HTERT RPE-1 (cell line): Measurements from ENCODE around the gene FBN2.

ENCODE experiments used
- in situ Hi-C: fragments of 300-500 bp; cut with MboI; formaldehyde crosslinking; loops from 4 replicates; pipeline ENCODE4 v1.14.3; 2020; ENCODE audit warnings: low sequenced_read_pairs

FBN2 gene

GRCh38 chr5:128258372-128258771 is 279.7 kb downstream of the FBN2 start:
- in situ Hi-C loops, result no loop called here

DNA sequence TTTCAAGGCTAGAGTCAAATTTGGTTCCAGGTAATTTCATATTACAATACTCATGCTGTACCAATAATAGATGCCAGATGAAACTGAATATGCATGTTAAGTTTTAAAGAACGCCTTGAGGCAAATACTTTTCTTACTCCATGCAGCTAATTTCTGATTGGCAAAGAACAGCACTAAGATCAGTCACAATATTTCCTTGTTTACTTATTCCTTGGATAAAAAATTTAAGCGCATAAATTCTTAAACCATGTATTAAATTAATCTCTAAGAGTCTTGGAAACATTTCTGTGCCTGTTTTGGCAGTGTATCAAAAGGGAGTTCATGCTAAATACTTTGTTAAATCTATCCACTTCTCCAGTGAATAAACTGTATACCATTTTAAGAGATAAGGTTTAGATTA is 281.0 kb downstream of the FBN2 start:
- in situ Hi-C loops, result no loop called here

- in situ Hi-C loops, result no loop called here
These were observed 283.3 kb downstream of the FBN2 start for GRCh38 chr5:128254789-128255188.

DNA sequence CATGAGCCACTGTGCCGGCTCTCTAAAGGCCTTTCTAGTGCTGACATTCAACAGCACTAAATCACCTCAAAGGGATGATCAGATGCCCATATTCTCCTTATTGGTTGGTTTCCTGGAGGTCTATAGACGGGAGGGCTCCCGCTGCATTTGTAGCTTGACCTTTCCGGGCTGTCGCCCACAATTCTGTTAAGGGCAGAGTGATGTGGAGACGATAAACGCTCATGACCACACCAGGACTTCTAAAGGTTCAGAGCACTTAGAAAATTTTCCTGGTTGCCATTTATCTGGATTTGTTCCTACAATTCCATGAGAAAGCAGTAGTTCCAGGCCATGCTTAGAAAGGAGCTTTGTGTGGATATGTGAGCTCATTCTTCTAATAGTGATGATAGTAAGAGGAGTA is 284.2 kb downstream of the FBN2 start:
- in situ Hi-C loops, result no loop called here

DNA sequence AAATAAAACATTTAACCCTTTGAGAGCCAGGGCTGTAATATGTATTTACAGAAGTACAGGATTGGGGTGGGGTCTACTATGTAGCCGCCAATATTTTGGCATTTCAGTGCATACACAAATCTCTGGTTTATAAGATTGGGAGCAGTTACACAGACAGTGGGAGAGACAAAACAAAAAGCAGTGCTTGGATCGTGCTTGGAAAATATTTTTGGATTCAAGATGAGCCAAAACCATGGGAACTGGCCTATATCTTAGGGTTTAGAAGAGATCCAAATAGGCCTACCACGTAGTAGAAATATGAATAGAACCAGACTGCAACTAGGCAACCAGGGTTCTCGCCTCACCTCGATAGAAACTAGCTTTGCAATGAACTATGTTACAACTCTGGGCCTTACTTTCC is 284.9 kb downstream of the FBN2 start:
- in situ Hi-C loops, result no loop called here

- in situ Hi-C loops, result no loop called here
These were observed 285.3 kb downstream of the FBN2 start for GRCh38 chr5:128252756-128253155.

DNA sequence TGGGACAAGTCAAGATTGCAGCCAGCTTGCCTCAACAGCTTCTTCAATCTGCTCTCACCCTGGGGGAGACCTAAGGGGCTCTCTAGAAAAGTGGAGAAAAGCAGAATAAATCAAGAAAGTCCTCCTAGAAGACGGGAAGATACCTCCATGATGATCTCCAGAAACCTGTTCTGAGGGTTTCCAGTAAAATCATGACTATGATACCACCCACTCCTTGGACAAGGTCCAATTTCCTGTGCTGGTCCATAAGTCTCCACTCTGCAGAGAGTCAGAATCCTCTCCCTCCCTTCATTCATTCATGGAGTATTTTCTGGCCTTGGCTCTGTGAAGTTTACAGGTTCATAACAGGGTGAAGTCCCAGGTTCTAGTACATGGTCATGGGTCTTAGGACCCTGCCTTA is 285.8 kb downstream of the FBN2 start:
- in situ Hi-C loops, result no loop called here

DNA sequence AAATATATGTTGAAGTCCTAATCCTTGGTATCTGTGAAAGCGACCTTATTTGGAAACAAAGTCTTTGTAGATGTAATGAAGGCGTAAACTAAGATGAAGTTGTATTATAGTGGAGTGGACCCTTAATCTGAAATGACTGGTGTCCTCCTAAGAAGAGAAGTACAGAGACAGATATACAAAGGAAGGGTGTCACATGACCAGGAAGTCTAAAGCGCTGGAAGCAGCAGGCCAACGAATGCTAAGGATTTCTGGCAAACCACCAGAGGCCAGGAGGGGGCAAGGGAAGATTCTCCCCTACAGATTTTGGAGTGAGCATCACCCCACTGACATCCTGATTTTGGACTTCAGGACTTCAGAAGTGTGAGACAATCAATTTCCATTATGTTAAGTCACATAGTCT is 292.1 kb downstream of the FBN2 start:
- in situ Hi-C loops, result no loop called here

- in situ Hi-C loops, result no loop called here
These were observed 294.0 kb downstream of the FBN2 start for GRCh38 chr5:128243958-128244582.

GRCh38 chr5:128241051-128241695 is 296.9 kb downstream of the FBN2 start:
- in situ Hi-C loops, result no loop called here

DNA sequence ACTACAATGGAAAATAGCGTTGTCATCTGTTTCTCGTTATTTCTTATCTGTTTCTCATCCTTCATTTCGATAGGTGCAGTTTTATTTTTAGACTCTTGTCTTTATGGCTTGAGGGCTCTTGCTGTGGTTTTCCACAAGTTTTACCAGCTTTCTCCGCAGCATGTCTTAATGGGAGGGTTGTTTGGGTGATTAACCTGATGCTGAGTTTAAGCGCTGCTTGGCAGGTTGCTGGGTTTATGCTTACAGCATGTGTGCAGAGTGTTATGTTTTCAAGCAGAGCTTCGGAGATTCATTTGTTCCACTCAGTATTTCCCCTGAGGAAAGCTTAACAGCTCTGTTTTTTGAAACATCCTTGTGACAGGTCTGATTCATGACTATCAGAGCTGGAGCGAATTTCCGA is 300.5 kb downstream of the FBN2 start:
- in situ Hi-C loops, result no loop called here

- in situ Hi-C loops, result no loop called here
These were observed 301.0 kb downstream of the FBN2 start for GRCh38 chr5:128237000-128237399.

DNA sequence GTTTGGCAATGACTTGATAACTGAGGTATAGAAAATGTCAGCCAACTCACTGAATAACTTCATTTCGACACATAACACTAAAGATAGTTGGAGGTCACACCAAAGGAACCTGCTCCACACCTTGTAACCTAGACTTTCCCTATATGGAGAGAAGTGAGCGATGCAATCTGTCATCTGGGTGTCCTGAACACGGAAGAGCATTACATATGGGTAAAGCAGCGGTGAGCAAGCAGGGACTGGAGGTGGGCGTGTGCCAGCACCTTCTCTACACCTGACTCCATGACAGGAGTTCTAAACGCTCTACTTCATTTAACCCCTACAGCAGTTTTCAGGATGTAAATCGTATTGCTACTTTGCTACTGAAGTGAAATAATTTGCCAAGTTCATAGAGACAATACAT is 301.7 kb downstream of the FBN2 start:
- in situ Hi-C loops, result no loop called here

DNA sequence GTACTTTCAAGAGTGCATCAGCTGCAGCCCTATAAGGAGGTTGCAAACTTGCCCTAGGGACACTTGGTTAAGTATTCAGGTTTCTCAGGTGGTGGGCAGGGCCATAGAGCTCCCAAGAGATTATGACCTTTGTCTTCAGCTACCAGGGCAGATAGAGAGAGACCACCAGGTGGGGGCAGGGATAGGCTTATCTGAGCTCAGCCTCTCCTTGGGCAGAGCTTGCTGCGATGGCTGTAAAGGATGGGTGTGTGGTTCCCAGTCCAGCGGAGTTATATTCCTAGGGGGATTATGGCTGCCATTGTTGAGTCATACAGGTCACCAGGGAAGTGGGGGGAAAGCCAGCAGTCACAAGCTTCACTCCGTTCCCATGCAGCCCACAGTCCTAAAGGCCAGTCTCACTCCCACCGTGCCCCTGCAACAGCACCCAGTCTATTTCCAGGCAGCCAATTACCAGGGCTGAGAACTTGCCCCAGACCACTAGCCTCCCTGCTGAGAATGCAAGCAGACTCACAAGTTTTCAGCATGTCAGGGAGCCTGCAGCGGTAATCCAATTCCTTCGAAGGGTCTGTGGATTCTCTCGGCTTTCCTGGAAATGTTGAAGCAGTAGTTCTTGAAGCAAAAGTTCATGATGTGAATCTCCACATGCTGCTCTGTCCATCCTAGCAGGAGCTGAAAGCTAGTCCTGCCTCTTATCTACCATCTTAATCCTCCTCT is 303.0 kb downstream of the FBN2 start:
- in situ Hi-C loops, result no loop called here

- in situ Hi-C loops, result no loop called here
These were observed 309.5 kb downstream of the FBN2 start for GRCh38 chr5:128228521-128228920.

- in situ Hi-C loops, result no loop called here
These were observed 310.0 kb downstream of the FBN2 start for GRCh38 chr5:128228008-128228407.

DNA sequence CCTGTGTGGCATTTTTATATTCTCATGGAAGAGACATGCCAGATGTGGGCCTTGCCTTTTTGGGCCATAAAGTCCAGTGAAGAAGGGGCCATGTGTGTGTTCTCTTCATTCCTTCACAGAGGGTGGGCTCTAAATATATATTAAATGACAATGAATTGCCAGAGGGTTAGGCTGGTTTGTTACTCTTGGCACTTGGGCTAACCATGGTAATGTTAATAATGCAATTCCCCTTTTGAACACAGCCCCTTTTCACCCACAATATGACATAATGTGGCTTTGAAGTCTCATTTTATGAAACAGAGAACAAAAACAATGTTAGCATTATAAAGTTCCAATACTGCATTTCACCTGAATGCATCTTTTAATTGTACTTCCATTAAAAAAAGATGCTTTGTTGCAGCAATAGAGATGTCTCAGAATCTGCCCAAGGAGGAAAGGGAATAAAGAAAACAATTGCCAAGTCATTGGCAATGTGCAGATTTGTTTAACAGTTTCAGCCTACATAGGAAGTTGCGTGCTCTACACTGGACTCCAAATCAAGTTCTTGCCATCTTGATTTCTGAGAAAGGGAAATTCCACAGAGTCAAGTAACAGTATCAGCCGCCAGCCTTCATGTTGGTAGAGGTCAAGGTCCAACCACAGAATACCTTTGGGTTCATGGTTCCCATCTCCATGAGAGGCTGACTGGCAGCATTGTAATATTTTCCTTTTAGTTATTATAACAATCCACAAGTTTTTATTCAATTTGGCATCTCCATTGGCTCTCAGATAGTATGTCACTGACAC is 312.6 kb downstream of the FBN2 start:
- in situ Hi-C loops, result no loop called here

DNA sequence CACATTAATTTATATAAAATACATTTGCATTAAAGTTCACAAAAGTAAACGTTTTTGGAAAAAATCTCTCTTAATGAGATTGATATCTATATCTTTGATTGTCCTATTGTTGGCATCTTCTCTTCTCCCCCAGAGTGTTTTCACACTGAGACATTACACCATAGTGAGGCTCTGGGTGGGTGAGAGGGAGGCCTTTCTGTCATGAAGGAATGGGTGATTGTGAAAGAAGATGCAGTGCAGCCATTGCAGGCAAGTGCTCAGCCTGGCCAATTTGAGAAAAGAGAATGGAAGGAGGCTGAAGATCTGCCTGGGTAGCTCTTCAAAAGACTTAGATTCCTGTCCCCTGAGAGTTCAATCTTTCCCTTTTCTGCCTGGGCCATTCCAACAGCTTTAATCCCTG is 313.7 kb downstream of the FBN2 start:
- in situ Hi-C loops, result no loop called here

DNA sequence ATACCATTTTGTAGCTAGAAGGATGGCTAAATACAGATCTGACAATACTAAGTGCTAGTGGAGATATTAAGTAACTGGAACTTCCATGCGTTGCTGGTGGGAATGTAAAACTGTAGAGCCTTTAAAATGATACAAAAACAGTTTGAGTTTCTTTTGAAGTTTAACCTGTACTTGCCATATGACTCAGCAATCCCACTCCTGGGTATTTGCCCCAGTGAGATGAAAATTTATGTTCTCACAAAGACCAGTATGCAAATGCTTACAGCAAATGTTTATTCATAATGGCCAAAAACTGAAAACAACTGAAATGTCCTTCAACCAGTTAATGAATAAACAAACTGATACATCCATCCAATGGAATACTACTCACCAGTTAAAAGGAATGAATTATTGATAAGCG is 317.2 kb downstream of the FBN2 start:
- in situ Hi-C loops, result no loop called here

DNA sequence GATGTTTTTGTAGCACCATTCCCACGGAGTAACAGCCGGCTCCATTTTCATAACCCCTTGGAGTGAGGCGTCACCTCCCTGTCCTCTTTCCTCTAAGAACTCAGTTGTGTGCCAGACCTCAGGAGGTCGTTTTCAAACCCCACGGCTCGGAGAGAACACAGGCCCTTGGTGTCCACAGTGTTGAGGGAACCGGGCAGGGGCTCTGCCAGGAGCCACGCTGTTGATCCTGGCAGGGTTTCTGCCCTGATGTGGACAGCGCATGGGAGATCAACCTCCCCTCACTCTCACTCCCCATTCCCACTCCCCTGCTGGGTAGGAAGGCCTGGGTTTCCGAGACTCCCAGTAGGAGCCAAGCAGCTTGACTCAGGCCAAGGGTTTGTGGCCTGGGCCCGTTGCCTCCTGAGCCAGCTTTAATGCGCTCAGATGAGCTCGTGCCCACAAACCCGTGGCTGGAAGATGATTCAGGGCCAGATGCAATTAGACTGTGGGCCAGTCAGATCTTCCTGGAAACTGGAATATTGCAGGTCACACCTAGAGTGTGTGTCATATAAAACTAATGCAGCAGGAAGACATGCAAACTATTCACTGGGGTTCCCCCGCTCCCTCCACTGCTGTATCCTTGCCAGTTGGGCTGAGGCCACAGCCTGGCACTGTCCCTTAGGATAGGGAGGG is 321.0 kb downstream of the FBN2 start:
- in situ Hi-C loops, result no loop called here

GRCh38 chr5:128216285-128216684 is 321.8 kb downstream of the FBN2 start:
- in situ Hi-C loops, result no loop called here
